PFSK-1 (cell line): Measurements from ENCODE around the gene CYLD. TPM values are rescaled to one million over a fixed set of nuclear protein-coding genes. Genes with fewer than 3 reads are reported as not detected.

ENCODE experiments used
- FOXP2 ChIP-seq: optimal IDR thresholded peaks from 2 replicates; pipeline ENCODE3; 2011; ENCODE audit warnings: borderline replicate concordance, control low read depth, inconsistent platforms; ENCODE audit not compliant: insufficient read depth; ENCODE audit errors: extremely low read length, extremely low read depth
- POLR2AphosphoS5 ChIP-seq: IDR thresholded peaks from 2 replicates; pipeline ENCODE4 v1.6.1; 2012; ENCODE audit warnings: low read depth, mild to moderate bottlenecking, control low read depth, low read length, moderate library complexity
- SIN3A ChIP-seq: IDR thresholded peaks from 2 replicates; pipeline ENCODE4 v1.6.1; 2012; ENCODE audit warnings: mild to moderate bottlenecking, low read length, moderate library complexity, borderline replicate concordance; ENCODE audit not compliant: insufficient read depth
- TAF1 ChIP-seq: IDR thresholded peaks from 2 replicates; pipeline ENCODE4 v1.6.1; 2012; ENCODE audit warnings: low read length, control low read depth, borderline replicate concordance; ENCODE audit not compliant: insufficient read depth
- polyA plus RNA-seq: library from polyadenylated mRNA; unstranded; fragments of >200 nt; gene quantifications from one replicate; pipeline ENCODE4 v1.2.1, GENCODE V29; 2012; ENCODE audit warnings: low read depth, missing spikeins; ENCODE audit not compliant: insufficient read length
- TF ChIP-seq, protein P1 (sequence below), 2 experiments: IDR thresholded peaks; 2 replicates each; pipeline versions ENCODE4 v1.6.1 to v1.8.0; 2011 to 2012; ENCODE audit warnings: low read depth in 2 of 2, low read length in 2 of 2, control low read depth in 1 of 2, inconsistent platforms in 1 of 2, mild to moderate bottlenecking in 1 of 2, moderate library complexity in 1 of 2; ENCODE audit not compliant: insufficient read depth in 1 of 2

CYLD gene
- polyA plus RNA-seq: 1.5 TPM

DNA sequence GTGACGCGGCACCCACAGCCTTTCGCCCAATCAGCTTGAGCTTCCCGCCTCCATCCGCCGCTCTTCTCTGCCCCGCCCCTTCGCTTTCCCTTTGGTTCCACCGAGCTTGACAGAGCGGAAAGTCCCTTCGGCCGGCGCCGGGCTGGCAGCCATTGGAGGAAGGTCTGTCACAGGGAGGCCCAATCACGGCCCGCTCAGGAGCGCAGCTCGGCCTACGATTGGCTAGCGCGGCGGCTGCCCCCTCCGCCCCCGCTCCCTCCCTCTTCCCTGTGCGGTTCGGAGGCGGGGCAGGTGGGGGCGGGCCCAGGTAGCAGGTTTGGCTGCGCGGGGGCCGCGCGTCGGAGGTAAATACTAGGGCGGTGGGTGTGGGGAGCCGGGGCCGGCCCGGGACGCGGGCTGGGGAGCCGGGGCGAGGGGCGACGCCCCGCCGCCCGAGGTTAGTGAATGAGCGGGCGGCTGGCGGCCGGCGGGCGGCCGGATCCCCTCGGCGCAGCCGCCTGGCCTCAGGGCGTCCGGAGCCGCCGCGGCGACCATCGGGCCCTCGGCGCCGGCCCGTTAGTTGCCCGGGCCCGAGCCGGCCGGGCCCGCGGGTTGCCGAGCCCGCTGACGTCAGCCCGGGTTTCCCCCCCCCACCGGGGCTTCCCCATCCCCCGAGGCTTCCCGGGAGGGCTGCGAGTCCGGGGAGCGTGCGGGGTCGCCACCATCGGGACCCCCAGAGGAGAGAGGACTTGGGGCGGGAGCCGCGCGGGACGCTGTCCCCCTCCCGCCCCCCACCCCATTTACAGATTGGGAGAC is at the start of gene CYLD:
CYLD (plus strand) TSS at position 306 of the 795 bp plus-strand sequence. CDS start 7,613 bp downstream, outside the sequence.
- TF ChIP-seq POLR2AphosphoS5 (no peak), SIN3A (peak; percentile 81; the same call in 1 of the 2 replicates), TAF1 (no peak), FOXP2 (no peak)
- TF ChIP-seq, protein P1, sequence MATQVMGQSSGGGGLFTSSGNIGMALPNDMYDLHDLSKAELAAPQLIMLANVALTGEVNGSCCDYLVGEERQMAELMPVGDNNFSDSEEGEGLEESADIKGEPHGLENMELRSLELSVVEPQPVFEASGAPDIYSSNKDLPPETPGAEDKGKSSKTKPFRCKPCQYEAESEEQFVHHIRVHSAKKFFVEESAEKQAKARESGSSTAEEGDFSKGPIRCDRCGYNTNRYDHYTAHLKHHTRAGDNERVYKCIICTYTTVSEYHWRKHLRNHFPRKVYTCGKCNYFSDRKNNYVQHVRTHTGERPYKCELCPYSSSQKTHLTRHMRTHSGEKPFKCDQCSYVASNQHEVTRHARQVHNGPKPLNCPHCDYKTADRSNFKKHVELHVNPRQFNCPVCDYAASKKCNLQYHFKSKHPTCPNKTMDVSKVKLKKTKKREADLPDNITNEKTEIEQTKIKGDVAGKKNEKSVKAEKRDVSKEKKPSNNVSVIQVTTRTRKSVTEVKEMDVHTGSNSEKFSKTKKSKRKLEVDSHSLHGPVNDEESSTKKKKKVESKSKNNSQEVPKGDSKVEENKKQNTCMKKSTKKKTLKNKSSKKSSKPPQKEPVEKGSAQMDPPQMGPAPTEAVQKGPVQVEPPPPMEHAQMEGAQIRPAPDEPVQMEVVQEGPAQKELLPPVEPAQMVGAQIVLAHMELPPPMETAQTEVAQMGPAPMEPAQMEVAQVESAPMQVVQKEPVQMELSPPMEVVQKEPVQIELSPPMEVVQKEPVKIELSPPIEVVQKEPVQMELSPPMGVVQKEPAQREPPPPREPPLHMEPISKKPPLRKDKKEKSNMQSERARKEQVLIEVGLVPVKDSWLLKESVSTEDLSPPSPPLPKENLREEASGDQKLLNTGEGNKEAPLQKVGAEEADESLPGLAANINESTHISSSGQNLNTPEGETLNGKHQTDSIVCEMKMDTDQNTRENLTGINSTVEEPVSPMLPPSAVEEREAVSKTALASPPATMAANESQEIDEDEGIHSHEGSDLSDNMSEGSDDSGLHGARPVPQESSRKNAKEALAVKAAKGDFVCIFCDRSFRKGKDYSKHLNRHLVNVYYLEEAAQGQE (IDR thresholded peaks at IDR 0.05; ENCODE audit: insufficient read depth in 1 of 2, low read depth in 2 of 2, low read length in 2 of 2): no peak

- TF ChIP-seq POLR2AphosphoS5 (no peak), SIN3A (no peak), TAF1 (no peak), FOXP2 (no peak)
- TF ChIP-seq, protein P1 (IDR thresholded peaks at IDR 0.05; ENCODE audit: insufficient read depth in 1 of 2, low read depth in 2 of 2, low read length in 2 of 2): no peak
Measured at GRCh38 chr16:50692644-50692998, 49.3 kb upstream of the CYLD start.

- TF ChIP-seq, protein P1 (IDR thresholded peaks at IDR 0.05; ENCODE audit: insufficient read depth in 1 of 2, low read depth in 2 of 2, low read length in 2 of 2): no peak
- TF ChIP-seq SIN3A: no peak
- TF ChIP-seq TAF1: no peak
- no peak for TF ChIP-seq FOXP2
- TF ChIP-seq POLR2AphosphoS5: no peak
Measured at GRCh38 chr16:50692999-50693781, 48.7 kb upstream of the CYLD start, which contains the start of gene NOD2. TSS of gene NOD2 (plus strand) at chr16:50693606. CDS start at chr16:50699496, 5,890 bp downstream.

- TF ChIP-seq, protein P1 (IDR thresholded peaks at IDR 0.05; ENCODE audit: insufficient read depth in 1 of 2, low read depth in 2 of 2, low read length in 2 of 2): no peak
- TF ChIP-seq TAF1: no peak
- no peak for TF ChIP-seq POLR2AphosphoS5
- TF ChIP-seq SIN3A: no peak
- no peak for TF ChIP-seq FOXP2
Measured at GRCh38 chr16:50694206-50694605, 47.7 kb upstream of the CYLD start.
